GM12878 (cell line): ENCODE data around the gene RHNO1. TPM values are rescaled to one million over a fixed set of nuclear protein-coding genes. Genes with fewer than 3 reads are reported as not detected.

ENCODE experiments used
- ATAC-seq: fragments of 200-7000 bp; cut with Tn5 transposase; 3 replicates; pipeline ENCODE4 v1.9.1; 2020; ENCODE audit warnings: mild to moderate bottlenecking, moderate library complexity
- BruUV-seq: library from RNA; stranded (reverse); fragments of 400-500 nt; replicated peaks from 2 replicates; lab custom pipeline; 2021; lab: Mats Ljungman, UMichigan
- CTCF ChIA-PET: fragments of 300-600 bp; sonication (Branson Sonifier 250); formaldehyde crosslinking; extraction: SDS; loops from one replicate; lab custom pipeline; 2021; ENCODE audit warnings: inconsistent platforms; lab: Yijun Ruan, JAX
- POLR2A ChIA-PET: fragments of 350-600 bp; formaldehyde crosslinking; extraction: SDS; loops from one replicate; lab custom pipeline; 2021; ENCODE audit warnings: inconsistent platforms; lab: Charles Lee
- RAD21 ChIA-PET: fragments of 300-600 bp; sonication (Branson Sonifier 250); formaldehyde crosslinking; loops from one replicate; lab custom pipeline; 2023; ENCODE audit warnings: antibody characterized with exemption; ENCODE audit not compliant: unreplicated experiment; lab: Charles Lee
- SMC1A ChIA-PET: fragments of 300-600 bp; sonication (Branson Sonifier 250); formaldehyde crosslinking; loops from one replicate; lab custom pipeline; 2023; ENCODE audit not compliant: unreplicated experiment, uncharacterized antibody; lab: Charles Lee
- DNase-seq: peaks from one replicate; pipeline ENCODE4 v3.0.0-alpha.2; 2011; ENCODE audit warnings: low read depth, low spot score
- FAIRE-seq: peaks from 3 replicates; lab custom pipeline; 2011; peaks lifted over from hg19 to GRCh38; lab: Jason Lieb, UNC
- H2AFZ ChIP-seq: 2 replicates; pipeline ENCODE4 v1.6.0; 2011; ENCODE audit warnings: low read depth, low read length, control low read depth; ENCODE audit not compliant: control insufficient read depth
- H3K27ac ChIP-seq: 2 replicates; pipeline ENCODE4 v1.5.1; 2011; ENCODE audit warnings: control low read depth; ENCODE audit not compliant: control insufficient read depth, insufficient read depth
- H3K27me3 ChIP-seq, 2 experiments: replicated peaks in 1 of 2; 2 replicates each; pipeline versions ENCODE4 v1.6.0 to v1.6.1; 2011; ENCODE audit warnings: low read length in 1 of 2; ENCODE audit not compliant: control insufficient read depth in 2 of 2, insufficient read depth in 2 of 2
- H3K36me3 ChIP-seq, 2 experiments: 2 replicates each; pipeline ENCODE4 v1.5.1; 2011; ENCODE audit warnings: low read length in 1 of 2; ENCODE audit not compliant: control insufficient read depth in 2 of 2, insufficient read depth in 2 of 2
- H3K4me1 ChIP-seq: 2 replicates; pipeline ENCODE4 v1.6.1; 2011; ENCODE audit warnings: mild to moderate bottlenecking, low read length, moderate library complexity, mixed read lengths; ENCODE audit not compliant: control insufficient read depth, insufficient read depth
- H3K4me2 ChIP-seq: 2 replicates; pipeline ENCODE4 v1.6.0; 2011; ENCODE audit warnings: control low read depth; ENCODE audit not compliant: control insufficient read depth, insufficient read depth
- H3K4me3 ChIP-seq: fragments of 200-600 bp; sonication (generic); 2 replicates; pipeline ENCODE4 v1.5.1; 2016
- H3K79me2 ChIP-seq: 2 replicates; pipeline ENCODE4 v1.6.0; 2011; ENCODE audit warnings: low read length; ENCODE audit not compliant: control insufficient read depth, insufficient read depth
- H3K9ac ChIP-seq: 2 replicates; pipeline ENCODE4 v1.8.0; 2011; ENCODE audit warnings: low read length, control low read depth, mixed read lengths; ENCODE audit not compliant: control insufficient read depth, insufficient read depth
- H3K9me3 ChIP-seq: replicated peaks from 3 replicates; pipeline ENCODE4 v1.5.1; 2011; ENCODE audit warnings: mild to moderate bottlenecking, low read length; ENCODE audit not compliant: control insufficient read depth, insufficient read depth
- H4K20me1 ChIP-seq: 2 replicates; pipeline ENCODE4 v1.6.0; 2011; ENCODE audit not compliant: control insufficient read depth, insufficient read depth
- CBX3 ChIP-seq: fragments of 200-600 bp; sonication (generic); IDR thresholded peaks from 2 replicates; pipeline ENCODE4 v1.6.1; 2016; ENCODE audit warnings: low read depth, borderline replicate concordance
- CEBPB ChIP-seq, 2 experiments: fragments of 150-350 bp in 1 of 2; IDR thresholded peaks; 2 replicates each; pipeline ENCODE4 v1.6.1; 2012 to 2014; ENCODE audit warnings: low read depth in 2 of 2, low read length in 2 of 2, borderline replicate concordance in 1 of 2, inconsistent platforms in 1 of 2
- FOS ChIP-seq: IDR thresholded peaks from 3 replicates; pipeline ENCODE4 v1.6.1; 2011; ENCODE audit warnings: borderline replicate concordance; ENCODE audit not compliant: insufficient read length; ENCODE audit errors: extremely low read depth
- GATAD2B ChIP-seq: fragments of 450-650 bp; conservative IDR thresholded peaks from 2 replicates; pipeline ENCODE4 v1.6.1; 2017; ENCODE audit warnings: low read depth, mild to moderate bottlenecking, moderate library complexity
- HDGF ChIP-seq: fragments of 450-650 bp; IDR thresholded peaks from 2 replicates; pipeline ENCODE4 v1.6.1; 2016; ENCODE audit warnings: antibody characterized with exemption
- IKZF1 ChIP-seq: fragments of 450-650 bp; conservative IDR thresholded peaks from 2 replicates; pipeline ENCODE4 v1.6.1; 2017; ENCODE audit warnings: antibody characterized with exemption, mild to moderate bottlenecking
- JUND ChIP-seq: IDR thresholded peaks from 2 replicates; pipeline ENCODE4 v1.6.1; 2012; ENCODE audit warnings: low read depth, mild to moderate bottlenecking, low read length, improper control_type of control experiment, moderate library complexity
- KAT2A ChIP-seq: conservative IDR thresholded peaks from 2 replicates; pipeline ENCODE4 v1.6.1; 2011; ENCODE audit warnings: low read depth, low read length; ENCODE audit not compliant: control insufficient read depth
- MLLT1 ChIP-seq: fragments of 450-650 bp; IDR thresholded peaks from 2 replicates; pipeline ENCODE4 v1.6.1; 2016; ENCODE audit warnings: mild to moderate bottlenecking
- NFXL1 ChIP-seq: fragments of 450-650 bp; IDR thresholded peaks from 2 replicates; pipeline ENCODE4 v1.6.1; 2017; ENCODE audit warnings: antibody characterized with exemption, mild to moderate bottlenecking, borderline replicate concordance
- NR2C2 ChIP-seq: IDR thresholded peaks from 2 replicates; pipeline ENCODE4 v1.6.1; 2011; ENCODE audit warnings: borderline replicate concordance, low read depth; ENCODE audit not compliant: control insufficient read depth, insufficient read length
- POLR2AphosphoS2 ChIP-seq: IDR thresholded peaks from 2 replicates; pipeline ENCODE4 v1.6.1; 2011; ENCODE audit warnings: low read depth, mild to moderate bottlenecking, low read length, improper control_type of control experiment, moderate library complexity
- RAD21 ChIP-seq: IDR thresholded peaks from 2 replicates; pipeline ENCODE4 v1.6.1; 2011; ENCODE audit warnings: mild to moderate bottlenecking, low read depth, low read length, moderate library complexity; ENCODE audit not compliant: insufficient read depth
- SIN3A ChIP-seq: IDR thresholded peaks from 2 replicates; pipeline ENCODE4 v1.6.1; 2012; ENCODE audit warnings: low read depth, low read length, improper control_type of control experiment
- SIX5 ChIP-seq: IDR thresholded peaks from 2 replicates; pipeline ENCODE4 v1.6.1; 2011; ENCODE audit warnings: mild to moderate bottlenecking, low read depth, low read length, moderate library complexity; ENCODE audit not compliant: severe bottlenecking
- SPI1 ChIP-seq: IDR thresholded peaks from 2 replicates; pipeline ENCODE4 v1.6.1; 2011; ENCODE audit warnings: low read depth, mild to moderate bottlenecking, low read length, moderate library complexity, borderline replicate concordance; ENCODE audit not compliant: insufficient read depth
- SREBF1 ChIP-seq: IDR thresholded peaks from 2 replicates; pipeline ENCODE4 v1.6.1; 2012; ENCODE audit warnings: mild to moderate bottlenecking, low read length
- TCF3 ChIP-seq: IDR thresholded peaks from 2 replicates; pipeline ENCODE4 v1.6.1; 2012; ENCODE audit warnings: low read depth, mild to moderate bottlenecking, low read length, borderline replicate concordance; ENCODE audit not compliant: insufficient read depth
- WGBS: methylation state at CpG from one replicate; pipeline ENCODE4 v1.1.6; 2016; ENCODE audit warnings: low lambda C conversion rate; ENCODE audit not compliant: insufficient replicate concordance, insufficient coverage; ENCODE audit errors: missing lambda C conversion rate; 5-methylcytosine and 5-hydroxymethylcytosine counted together
- in situ Hi-C: fragments of 300-500 bp; cut with MboI; formaldehyde crosslinking; loops from 9 replicates; pipeline ENCODE4 v1.14.3; 2018; ENCODE audit warnings: mixed read lengths
- intact Hi-C: fragments of 100-400 bp; cut with micrococcal nuclease; formaldehyde crosslinking; loops from one replicate; pipeline ENCODE4 v1.14.2; 2022; ENCODE audit not compliant: unreplicated experiment
- polyA plus RNA-seq, 11 experiments: library from polyadenylated mRNA; depleted of rRNA in 4 of 11; unstranded in 6 of 11; stranded (reverse) in 5 of 11; fragments of >200 nt; fragmentation: Nextera tagmentation in 4 of 11; fragmentation: Illumina TruSeq in 1 of 11; extraction: Ambion mirVana in 4 of 11; extraction: Trizol in 1 of 11; gene quantifications; 1 replicate in 1 of 11; 2 replicates in 10 of 11; pipeline versions ENCODE4 v1.2.1 to v1.2.3, GENCODE V29; 2011 to 2016; ENCODE audit warnings: inconsistent platforms in 2 of 11, missing spikeins in 2 of 11, low read depth in 1 of 11
- total RNA-seq, 4 experiments: library from RNA; depleted of rRNA in 3 of 4; stranded (reverse); fragments of >200 nt in 3 of 4; fragmentation: Illumina TruSeq in 1 of 4; extraction: Trizol in 1 of 4; gene quantifications; 2 replicates each; pipeline versions ENCODE4 v1.2.1 to v1.2.3, GENCODE V29; 2013 to 2021
- TF ChIP-seq, protein P1 (sequence below): fragments of 450-650 bp; IDR thresholded peaks from 2 replicates; pipeline ENCODE4 v1.6.1; 2016; ENCODE audit warnings: mild to moderate bottlenecking
- TF ChIP-seq, protein P2 (sequence below): fragments of 450-650 bp; IDR thresholded peaks from 2 replicates; pipeline ENCODE4 v1.6.1; 2018; ENCODE audit warnings: mild to moderate bottlenecking, low read depth, moderate library complexity; ENCODE audit not compliant: partially characterized antibody

Gene RHNO1
- total and polyA plus RNA-seq, 10 of the 15 experiments (the other 5 are each of a cell fraction or from before 2014, with no cell fraction given) = 27.9 to 91.6 (median 49.3) TPM

DNA sequence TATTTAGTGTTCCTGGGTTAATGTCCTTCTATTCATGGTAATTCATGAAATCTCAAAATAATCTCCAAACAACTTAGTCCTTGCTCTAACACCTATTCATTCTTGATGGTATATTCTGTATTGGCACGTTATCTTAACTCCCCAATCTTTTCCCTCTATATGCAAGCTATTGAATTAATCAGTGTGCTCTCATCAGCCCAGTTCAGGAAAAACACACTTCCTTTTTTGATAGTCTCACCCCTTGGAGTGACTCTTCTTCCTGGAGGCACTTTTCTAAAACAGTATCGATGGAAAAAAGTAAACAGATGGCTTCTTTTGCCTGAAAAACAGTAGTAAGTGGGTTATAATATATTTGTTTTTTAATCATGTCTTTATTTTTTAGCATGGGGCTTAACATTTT lies 42.2 kb downstream of the RHNO1 start:
- DNase-seq (no peak), ATAC-seq (no peak), FAIRE-seq (no peak)
- H3K4me2 ChIP-seq = no peak overlapping the region
- WGBS = 92% methylated on average over 2 of the region's 2 CpGs
- POLR2A ChIA-PET = no interaction called here
- no peak overlapping the region for H3K27ac ChIP-seq
- H3K9me3 ChIP-seq = no peaks in the 10 kb centered on the region
- H3K27me3 ChIP-seq = no peaks in the 10 kb centered on the region
- no peak for TF ChIP-seq JUND
- TF ChIP-seq IKZF1 = no peak
- TF ChIP-seq HDGF = no peak
- no peak for TF ChIP-seq POLR2AphosphoS2
- no peak for TF ChIP-seq SPI1
- no peak for TF ChIP-seq NFXL1
- TF ChIP-seq, protein P1, sequence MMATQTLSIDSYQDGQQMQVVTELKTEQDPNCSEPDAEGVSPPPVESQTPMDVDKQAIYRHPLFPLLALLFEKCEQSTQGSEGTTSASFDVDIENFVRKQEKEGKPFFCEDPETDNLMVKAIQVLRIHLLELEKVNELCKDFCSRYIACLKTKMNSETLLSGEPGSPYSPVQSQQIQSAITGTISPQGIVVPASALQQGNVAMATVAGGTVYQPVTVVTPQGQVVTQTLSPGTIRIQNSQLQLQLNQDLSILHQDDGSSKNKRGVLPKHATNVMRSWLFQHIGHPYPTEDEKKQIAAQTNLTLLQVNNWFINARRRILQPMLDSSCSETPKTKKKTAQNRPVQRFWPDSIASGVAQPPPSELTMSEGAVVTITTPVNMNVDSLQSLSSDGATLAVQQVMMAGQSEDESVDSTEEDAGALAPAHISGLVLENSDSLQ = no peak
- TF ChIP-seq CEBPB (IDR thresholded peaks at IDR 0.05; ENCODE audit: borderline replicate concordance in 1 of 2, low read depth in 2 of 2, low read length in 2 of 2) = no peak
- TF ChIP-seq SREBF1 = no peak
- TF ChIP-seq, protein P2, sequence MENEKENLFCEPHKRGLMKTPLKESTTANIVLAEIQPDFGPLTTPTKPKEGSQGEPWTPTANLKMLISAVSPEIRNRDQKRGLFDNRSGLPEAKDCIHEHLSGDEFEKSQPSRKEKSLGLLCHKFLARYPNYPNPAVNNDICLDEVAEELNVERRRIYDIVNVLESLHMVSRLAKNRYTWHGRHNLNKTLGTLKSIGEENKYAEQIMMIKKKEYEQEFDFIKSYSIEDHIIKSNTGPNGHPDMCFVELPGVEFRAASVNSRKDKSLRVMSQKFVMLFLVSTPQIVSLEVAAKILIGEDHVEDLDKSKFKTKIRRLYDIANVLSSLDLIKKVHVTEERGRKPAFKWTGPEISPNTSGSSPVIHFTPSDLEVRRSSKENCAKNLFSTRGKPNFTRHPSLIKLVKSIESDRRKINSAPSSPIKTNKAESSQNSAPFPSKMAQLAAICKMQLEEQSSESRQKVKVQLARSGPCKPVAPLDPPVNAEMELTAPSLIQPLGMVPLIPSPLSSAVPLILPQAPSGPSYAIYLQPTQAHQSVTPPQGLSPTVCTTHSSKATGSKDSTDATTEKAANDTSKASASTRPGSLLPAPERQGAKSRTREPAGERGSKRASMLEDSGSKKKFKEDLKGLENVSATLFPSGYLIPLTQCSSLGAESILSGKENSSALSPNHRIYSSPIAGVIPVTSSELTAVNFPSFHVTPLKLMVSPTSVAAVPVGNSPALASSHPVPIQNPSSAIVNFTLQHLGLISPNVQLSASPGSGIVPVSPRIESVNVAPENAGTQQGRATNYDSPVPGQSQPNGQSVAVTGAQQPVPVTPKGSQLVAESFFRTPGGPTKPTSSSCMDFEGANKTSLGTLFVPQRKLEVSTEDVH = no peak
- TF ChIP-seq NR2C2 = no peak
- no peak for TF ChIP-seq FOS
- TF ChIP-seq KAT2A = no peak
- no peak for TF ChIP-seq CBX3
- TF ChIP-seq SIN3A = no peak
- no peak for TF ChIP-seq RAD21
- no peak for TF ChIP-seq GATAD2B
- no peak for TF ChIP-seq TCF3
- TF ChIP-seq SIX5 = no peak
- TF ChIP-seq MLLT1 = no peak
- CTCF ChIA-PET = no interaction called here
- no peaks in the 10 kb centered on the region for H3K4me1 ChIP-seq
- RAD21 ChIA-PET = no interaction called here
- SMC1A ChIA-PET = no interaction called here
- no peaks in the 10 kb centered on the region for H3K79me2 ChIP-seq
- in situ Hi-C loops = no loop called here
- peaks cover 0 to under 1% of the 10 kb centered on the region in 2 experiments; a peak in 1 of 4 replicates for H3K36me3 ChIP-seq
- H3K4me3 ChIP-seq = no peak overlapping the region
- BruUV-seq = no TSS peak
- no peaks in the 10 kb centered on the region for H4K20me1 ChIP-seq
- H3K9ac ChIP-seq = no peak overlapping the region
- H2AFZ ChIP-seq = no peak overlapping the region
- intact Hi-C loops = no loop called here
